Cerebellar nuclear complex (tissue), 1 donor: ENCODE measurements around the gene KIF26B.
"Not testable (repeated sequence)": the region's sequence is repeated elsewhere in the genome, so short reads cannot be mapped to it uniquely, and the experiment has no call there.

Source experiments
- DNase-seq, 2 experiments: peaks; one replicate each; lab custom pipeline; 2025; lab: John Stamatoyannopoulos, UW

The KIF26B gene

DNA sequence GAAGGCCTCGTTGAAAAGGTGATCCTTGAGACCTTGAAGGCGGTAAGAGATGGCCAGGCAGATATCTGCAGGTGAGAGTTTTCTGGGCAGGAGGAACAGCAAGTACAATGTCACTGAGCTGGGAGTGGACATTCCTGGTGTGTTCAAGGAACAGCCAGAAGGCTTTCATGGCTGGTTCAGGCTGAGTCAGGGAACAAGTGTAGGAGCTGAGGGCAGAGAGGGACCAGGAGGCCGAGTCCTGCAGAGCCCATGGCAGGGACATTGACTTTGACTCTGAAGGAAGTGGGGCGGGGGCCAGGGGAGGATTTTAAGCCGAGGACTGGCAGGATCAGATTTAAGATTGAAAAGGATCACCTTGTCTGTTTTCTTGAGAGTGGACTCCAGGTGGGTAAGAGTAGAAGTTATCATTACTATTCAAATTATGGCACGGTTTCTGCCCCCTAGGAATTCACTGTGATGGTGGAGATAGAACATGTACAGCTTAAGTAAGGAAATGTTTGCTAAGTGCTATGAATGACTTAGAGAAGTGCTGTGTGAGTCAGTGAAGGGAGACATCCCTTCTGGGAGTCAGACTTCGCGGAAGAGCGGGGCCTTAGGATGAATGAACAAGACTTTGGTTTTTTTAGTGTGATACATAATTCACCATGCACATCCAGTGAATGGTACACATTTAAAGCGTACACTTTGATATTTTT is 202.3 kb downstream of the KIF26B start:
- DNase-seq, result no peak

DNA sequence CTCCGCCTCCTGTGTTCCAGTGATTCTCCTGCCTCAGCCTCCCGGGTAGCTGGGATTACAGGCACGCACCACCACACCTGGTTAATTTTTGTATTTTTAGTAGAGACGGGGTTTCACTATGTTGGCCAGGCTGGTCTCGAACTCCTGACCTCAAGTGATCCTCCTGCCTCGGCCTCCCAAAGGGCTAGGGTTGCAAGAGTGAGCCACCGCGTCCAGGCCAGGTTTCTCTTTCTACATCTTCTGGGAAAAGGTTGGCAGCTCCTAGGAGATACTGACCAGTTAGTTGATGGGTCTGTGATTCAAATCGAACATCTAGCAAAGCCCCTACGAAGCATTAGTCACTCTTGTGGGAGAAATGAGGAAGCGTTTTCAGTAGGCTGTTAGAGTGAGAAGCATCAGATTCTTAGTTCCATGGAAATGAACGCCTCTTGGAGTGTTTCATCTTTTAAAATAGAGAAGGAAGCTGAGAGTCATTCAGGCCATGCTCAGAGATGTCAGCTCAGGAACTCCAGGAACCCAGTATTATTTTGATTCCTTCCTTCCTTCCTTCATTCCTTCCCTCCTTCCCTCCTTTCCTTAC is 204.4 kb downstream of the KIF26B start:
- not testable (repeated sequence) for DNase-seq

DNA sequence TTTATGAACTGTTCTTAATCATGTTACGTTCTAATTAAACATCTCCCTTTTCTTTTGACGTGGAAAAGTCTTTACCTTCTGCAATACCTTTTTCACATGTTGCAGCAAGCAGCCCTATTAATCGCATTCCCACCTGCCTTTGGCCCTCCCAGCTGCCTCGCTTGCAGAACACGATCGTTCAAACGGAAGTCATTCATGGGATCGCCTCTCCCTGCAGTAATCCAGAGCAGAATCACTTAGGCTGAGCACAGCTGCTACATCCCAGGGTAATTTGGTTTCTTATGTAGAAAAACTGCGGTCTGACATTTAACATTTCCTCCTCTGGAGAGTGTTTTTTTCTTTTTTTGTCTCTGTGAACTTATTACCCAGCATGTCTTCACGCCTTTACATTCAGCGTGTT is 206.3 kb downstream of the KIF26B start:
- no peak for DNase-seq

DNA sequence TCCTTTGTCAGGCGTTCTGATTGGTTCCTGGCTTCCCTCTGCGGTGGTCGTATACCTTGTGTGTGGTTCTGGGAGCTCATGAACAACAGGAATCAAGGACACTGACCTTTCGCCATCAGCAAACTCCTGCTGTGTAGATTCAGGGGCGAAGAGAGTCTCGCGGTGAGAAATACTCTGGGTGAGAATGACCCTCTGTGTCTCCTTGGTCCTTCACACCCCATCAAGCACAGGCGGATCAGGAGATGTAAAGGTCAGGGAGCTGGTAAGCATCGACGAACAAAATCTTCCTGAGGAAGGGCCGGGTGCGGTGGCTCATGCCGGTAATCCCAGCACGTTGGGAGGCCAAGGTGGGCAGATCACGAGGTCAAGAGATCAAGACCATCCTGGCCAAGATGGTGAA is 207.2 kb downstream of the KIF26B start:
- DNase-seq, result no peak

DNA sequence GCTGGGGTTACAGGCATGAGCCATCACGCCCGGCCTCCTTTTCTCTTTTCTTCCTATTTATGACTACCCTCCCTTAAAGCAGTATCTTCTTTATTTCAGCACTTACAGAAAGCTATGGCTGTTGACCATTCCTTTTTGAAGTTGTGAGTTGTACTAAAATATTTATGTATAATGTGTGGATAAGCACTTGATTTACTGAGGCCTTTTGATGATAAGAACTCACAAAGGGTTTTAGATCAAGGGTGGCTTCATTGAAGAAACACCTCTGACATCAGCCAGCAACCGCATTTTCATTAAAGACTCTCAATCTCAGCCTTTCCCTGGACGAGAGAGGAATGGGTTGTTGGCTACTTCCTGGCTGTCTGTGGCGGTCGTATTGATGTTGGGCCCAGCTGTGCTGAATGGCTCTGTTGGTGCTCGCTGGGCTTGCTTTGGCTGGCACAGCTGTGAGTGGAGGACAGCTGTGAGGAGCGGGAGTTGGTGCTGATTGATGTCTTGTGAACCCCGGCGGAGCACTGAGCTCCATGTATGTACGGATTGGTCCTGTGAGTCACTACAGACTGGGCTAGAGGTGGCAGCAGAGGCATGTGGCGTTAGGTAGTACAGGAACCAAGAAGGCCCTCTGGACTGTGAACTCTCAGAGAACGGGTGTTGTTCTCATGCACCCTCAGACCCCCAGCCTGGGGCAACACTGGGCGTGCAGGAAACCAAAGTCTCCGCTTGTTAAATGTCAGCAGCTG is 208.8 kb downstream of the KIF26B start:
- DNase-seq, result no peak

DNA sequence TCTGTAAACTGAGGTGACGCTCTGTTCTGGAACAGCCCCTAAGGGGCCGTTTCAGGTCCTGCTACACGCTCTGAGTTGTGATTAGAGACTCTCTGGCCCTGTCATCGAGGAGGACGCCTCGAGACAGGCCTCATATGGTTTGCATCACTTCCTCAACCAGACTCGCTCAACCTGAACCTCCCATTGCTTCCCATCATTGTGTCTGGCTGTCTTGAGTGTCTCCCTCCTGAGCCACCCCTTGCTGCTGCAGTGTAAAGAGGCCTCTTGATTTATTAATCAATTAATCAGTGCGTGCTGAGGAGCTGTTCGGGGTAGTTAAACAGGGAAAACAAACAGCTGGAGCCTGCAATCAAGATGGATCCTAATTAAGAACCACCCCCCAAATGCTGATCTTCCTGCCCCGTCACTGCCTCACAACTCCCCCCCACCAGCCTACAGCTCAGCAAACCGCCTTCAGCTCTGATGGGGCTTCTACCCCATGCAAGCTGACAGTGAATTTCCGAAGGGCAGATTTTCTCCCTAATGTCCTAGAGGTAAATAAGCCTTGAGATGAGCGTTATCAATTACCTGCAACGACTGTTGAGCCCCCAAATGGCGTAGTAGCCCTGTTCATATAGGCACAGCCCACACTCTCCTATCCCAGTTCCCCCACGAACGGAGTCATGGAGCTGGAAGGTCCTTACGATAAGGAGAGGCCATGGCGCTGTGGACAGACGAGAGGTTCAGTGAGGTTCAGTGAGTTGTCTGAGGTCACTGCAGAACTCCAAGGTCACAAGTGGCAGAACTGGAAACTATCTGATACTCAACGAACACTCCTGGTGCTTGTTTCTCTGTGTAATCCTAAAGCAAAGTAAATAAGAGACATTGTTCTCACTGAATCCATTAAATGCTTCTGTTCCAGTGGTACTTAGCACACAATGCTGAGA is 210.6 kb downstream of the KIF26B start:
- no peak for DNase-seq

DNA sequence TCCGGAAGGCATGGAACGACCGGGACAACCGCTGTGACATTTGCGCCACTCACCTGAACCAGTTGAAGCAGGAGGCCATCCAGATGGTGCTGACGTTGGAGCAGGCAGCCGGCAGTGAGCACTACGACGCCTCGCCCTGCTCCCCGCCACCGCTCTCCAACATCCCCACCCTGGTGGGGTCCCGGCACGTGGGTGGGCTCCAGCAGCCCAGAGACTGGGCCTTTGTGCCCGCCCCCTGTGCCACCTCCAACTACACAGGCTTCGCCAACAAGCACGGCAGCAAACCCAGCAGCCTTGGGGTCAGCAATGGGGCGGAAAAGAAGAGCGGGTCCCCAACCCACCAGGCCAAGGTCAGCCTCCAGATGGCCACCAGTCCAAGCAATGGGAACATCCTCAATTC is 212.1 kb downstream of the KIF26B start:
- DNase-seq, result no peak

DNA sequence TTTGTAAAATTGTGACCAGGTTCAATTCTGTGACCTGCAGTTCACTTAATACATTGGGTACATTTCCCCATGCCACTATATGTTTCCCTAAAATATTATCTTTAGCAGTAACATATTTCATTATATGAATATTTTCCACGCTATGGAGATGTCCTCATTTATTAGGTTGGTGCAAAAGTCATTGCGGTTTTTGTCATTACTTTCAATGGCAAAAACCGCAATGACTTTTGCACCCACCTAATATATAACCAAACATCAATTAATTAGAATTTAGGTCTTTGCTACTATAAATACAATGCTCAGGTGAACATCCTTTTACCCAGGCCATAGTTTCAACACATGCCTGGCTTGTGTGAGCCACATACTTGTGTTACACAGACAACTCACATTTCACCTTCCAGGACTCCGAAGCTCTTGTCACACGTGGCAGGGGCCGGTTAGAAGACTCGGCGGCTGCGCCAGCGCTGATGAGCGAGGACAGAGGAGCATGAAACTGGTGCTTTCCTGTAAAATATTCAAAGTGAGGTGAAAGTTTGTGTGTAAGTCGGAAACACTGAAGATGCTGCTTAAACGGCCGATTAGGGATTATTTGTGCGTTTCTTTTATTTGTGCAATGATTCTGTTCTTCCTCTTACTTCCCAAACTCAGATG is 215.5 kb downstream of the KIF26B start:
- no peak for DNase-seq

DNA sequence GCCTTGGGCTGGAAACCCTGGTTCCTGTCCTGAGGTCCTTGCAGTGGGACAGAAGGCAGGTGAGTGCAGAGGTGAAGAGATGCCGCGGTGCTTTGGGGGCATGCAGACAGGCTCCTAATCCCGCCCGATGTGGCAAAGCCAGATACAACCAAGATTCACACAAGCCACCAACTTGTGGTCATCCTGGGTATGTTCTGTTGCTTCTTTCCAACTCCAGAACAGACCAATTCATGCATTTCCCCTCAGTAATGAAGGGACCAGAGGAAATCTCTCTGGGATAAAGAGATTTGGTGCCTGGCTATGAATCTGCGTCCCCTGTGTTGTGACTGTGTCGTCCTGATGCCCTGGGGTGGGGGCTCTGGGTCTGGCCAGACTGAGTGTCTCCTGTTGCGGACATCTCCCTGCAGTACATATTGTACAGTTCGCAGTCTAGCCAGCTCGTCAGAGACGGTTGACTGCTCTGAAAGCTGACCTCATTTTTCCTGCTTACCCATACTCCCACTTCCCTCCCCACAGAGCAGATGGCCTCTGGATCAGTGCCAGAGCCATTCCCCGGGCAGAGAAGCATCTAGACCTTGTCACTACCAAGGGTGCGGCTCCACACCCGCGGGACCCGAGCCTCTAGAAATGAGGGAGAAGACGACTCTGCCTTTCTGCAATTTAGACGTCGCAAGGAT is 216.3 kb downstream of the KIF26B start:
- peak; percentile 80 to 81 for DNase-seq

DNA sequence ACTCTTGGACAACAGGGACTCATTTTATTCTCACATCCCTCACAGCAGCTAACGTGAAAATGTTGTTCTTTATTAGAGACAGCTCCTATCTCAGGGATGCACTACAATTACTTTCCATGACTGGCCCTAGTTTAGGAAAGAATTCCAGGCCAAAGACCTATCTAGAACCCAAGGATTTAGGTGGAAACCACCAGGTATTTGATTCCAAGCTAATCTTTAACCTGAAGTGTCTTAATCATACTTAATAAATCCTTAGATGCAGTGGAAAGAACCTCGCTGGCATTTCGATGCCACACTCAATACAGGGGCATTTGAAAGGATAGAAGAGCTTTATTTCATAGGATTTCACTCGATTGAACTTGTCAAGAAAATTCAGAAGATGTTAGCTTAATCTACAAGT is 218.3 kb downstream of the KIF26B start:
- DNase-seq, result no peak

DNA sequence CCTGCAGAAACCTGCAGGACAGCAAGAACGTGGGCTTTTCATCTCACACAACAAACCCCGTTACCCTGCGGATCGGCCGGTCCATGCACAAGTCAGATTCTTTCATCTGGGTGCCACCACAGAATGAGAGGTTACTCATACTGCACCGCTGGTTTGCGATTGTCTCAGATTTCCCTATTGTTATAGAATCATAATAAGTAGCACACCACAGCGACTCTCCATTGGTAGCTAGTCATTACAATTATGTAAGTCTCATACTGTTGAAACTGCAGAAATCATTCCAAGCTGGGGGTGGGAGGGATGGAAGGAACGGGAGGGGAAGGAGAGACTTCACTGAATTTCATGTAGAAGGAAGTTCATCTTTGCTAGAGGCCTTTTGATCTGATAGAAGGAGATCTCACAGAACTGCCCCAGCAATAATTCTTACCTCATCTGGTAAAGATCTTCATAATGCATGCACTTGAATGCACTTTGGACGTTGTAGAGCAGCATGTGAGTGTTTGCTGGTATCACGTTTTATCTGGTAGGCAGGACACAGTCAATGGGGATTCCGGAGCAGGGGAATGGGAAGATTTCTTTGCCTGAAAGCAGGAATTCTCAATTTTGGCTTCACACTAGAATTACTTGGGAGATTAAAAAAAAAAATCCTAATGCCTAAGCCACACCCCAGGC is 221.1 kb downstream of the KIF26B start:
- no peak for DNase-seq

DNA sequence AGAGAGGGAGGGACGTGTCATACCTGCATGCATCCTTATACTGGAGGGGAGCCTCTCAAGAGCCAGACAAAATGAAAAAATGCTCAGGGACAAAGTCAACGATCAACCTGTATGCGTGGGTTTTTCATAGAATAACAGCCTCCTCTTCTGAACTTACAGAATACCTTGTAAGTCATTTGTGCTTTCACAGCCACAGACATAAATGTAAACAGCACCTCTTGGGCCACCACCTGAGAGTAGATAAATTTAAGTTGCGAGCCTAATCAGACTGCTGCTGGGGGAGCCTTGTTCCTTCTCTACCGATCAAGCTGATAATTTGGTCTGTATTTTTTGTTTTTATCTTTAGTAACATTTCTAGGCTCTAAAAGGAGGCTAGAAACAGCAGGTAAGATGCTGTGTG is 223.1 kb downstream of the KIF26B start:
- DNase-seq, result no peak

DNA sequence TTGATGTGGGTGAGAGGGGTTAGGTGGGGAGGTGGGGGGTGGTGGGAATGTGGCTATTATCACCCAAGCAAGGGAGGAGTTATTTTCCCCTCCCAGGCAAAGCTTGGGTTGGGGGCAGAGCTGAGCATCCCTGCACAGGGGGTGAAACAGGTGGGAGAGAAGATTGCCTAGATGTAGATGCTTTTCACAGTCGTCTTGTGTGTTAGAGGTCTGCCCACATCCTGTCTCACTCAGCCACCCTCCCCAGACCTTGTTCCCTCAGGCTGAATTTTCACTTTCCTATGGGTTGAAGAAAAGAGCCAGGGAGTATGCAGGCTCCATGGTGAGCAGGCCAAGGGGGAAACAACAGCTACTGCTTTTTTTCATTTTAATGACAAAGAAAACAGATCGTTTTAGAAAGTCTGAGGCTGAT is 223.5 kb downstream of the KIF26B start:
- DNase-seq, result no peak

DNA sequence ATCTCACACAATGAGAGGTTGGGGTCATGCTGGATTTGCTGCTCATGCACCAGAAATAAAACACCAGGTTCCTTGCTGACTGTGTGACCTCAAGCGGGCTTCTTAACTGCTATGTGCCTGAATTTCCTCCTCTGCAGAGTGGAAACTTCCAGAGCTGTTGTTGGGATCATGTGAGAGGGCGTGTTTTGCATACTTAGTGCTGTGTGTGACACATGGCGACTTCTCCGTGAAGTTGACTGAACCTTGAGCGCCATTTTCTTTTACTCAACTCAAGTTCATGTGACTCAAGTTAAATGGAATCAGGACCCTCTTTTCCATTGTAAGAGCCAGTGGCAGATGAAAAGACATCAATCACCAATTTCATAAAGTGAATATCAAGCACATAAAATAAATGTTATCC is 224.0 kb downstream of the KIF26B start:
- DNase-seq, result no peak

DNA sequence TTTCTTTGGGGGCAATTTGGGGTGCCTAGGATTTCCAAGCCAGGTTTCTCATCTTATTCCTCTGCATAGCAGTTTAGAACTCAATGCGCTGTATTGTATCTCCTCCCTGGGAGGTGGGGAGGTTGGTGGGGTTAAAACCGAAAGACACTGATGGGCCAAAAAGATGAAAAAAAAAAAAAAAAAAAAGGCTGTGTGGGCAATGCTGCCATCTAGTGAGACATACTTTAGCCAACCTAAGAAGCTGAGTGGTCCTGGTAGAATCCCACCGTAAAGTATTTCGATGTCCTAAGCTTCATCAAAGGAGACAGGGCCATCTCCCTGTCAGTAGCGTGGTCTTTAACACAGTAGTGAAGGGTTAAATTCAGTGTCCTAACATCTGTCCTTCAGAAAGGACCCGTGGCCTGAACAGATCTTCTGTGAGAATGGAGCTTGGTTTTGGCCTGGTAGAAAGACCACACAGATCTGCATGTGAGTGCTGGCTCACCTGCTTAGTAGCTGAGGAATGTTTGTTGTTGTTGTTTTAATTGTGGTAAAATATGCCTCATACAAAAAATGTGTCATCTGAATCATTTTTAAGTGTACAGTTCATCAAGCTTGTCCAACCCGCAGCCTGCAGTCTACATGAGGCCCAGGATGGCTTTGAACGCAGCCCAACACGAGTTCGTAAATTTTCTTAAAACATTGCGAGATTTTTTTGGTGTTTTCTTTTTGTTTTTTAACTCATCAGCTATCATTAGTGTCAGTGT is 226.2 kb downstream of the KIF26B start:
- DNase-seq, result no peak

DNA sequence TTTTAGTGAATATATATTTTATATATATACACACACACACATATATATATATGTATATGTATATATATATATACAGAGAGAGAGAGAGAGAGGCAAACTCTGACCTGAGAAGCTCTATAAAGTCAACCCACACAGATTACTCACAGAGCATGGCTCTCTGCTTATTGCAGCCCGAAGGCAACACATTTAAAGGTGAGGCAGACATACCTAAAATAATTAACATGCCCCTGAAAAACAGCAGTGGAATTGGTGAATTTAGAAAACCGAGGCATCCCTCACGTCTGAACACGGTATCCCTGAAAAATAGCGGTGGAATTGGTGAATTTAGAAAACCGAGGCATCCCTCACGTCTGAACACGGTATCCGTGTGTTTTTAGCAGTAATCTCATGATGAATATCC is 228.2 kb downstream of the KIF26B start:
- DNase-seq, result no peak

DNA sequence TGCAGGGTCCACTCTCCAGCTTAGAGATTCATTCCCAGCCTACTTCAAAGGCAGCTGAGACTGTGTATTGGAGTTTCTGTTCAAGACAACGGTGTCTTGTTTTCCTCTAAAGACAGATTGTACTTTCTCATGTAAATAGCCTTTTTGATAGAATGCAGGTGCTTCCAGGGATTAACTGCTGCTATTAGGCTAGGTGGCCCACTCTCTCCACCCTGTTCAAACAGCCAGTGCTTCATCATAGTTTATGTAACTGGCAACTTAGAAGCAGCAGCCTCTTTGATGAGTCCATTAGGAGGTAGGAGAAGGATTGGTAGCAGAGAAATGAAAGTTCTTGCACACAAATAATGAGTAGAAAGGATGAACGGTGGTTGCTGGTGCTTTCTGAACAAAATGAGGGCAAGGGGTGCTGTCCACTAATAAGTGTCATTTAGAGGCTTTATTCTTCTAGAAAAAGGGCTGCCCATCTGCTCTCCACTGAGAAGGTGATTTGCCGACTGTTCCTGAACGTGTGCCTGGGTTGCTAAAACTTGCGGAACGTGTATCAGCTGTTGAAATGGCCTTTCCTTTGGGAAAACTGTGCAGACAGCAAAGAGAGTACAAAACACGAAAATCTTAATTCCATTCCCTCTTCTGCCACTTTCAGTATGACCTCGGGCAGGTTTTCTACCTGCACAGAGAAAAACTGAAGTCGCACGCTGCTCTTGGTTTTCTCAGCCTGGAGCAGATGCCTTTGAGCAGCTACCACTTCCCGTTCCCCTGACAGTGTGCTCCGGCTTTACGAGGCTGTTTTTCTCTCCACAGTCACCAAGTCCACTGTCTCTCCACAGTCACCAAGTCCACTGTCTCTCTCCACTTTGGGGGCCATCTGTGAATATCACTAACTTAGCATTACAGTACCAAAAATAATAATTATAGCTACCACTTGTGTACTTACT is 228.9 kb downstream of the KIF26B start:
- peak in 1 of 2 experiments; percentile 25 for DNase-seq

DNA sequence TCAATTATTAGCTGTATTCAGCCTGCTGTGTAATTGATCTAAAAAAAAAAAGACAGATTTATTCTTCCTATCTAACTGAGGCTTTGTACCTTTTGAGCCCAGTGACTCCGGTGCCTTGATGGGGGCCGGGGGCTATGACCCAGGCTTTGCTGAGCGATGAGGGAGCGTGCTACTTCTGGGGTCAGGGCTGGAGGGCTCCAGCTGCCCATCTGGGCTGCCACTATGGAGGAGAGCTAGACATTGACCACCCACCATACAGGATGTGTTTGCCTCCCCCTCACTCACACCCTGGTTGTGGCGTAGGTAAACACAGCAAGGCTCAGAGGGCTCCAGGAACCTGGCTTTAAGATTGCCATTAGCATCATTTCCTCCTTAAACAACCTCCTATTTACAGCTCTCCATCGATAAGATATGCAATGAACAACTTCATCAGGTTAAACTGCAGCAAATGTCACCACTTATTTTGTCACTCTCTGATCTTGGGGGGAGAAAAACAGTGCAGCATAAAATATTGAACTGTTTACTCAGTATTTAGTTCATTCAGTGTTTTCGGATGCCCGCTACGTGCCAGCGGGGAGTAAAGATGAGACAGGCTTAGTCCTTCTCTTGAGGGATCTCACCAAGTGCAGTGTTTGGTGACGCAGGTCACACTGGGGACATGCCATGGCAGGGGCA is 231.6 kb downstream of the KIF26B start:
- no peak for DNase-seq
